Measurements from ENCODE around the gene LIN28A.
A peak's percentile ranks its signal among the peaks of the same experiment; 100 is the strongest.
"Not testable (repeated sequence)": the region's sequence is repeated elsewhere in the genome, so short reads cannot be mapped to it uniquely, and the experiment has no call there.

Gene LIN28A, protein sequence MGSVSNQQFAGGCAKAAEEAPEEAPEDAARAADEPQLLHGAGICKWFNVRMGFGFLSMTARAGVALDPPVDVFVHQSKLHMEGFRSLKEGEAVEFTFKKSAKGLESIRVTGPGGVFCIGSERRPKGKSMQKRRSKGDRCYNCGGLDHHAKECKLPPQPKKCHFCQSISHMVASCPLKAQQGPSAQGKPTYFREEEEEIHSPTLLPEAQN

GRCh38 chr1:26410706-26411623 is at the start of gene LIN28A:
Gene LIN28A (plus strand): TSS chr1:26410817. CDS start chr1:26410892, 75 bp downstream.
- no peak for DNase-seq

DNA sequence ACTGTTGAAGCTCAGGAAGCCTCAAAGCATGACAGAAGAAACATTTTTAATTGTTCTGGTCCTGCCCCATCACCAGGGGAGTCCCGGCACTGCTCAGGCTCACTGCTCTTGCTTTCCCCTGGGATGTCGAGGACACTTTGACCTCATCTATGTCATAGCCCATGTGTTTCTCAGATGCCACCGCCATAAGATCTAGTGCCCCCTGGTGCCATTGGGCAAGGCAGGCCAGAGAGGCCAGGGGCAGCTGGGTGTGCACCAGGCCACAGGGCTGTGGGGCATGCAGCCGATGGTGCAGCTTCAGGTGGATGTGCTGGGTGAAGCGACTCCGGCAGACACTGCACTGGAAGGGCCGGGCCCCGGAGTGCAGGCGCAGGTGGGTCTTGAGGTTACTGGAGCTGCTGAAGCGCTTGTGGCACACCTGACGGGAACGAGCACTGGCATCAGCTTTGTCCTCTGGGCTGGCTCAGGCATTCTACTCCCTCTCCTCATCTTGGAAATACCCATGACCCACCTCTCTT is 49.0 kb upstream of the LIN28A start:
- DNase-seq = no peak

DNA sequence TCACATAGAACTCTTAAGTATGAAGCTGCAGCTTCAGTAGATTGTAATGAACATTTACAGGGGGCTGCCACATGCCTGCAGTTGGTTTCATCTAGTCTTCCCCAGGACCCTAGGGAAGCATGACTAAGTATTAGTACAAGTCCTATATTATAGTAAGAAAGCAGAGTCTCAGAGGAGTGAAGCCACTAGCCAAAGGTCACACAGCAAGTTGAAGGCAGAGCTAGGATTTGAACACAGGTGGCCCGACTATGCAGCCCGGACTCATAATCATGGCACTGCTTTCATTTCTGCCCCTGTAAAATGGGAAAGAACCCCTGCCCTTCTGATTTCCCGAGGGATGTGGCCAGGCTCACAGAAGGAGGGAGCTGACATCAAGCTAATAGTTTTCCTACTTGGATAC is 48.3 kb upstream of the LIN28A start:
- DNase-seq = no peak

DNA sequence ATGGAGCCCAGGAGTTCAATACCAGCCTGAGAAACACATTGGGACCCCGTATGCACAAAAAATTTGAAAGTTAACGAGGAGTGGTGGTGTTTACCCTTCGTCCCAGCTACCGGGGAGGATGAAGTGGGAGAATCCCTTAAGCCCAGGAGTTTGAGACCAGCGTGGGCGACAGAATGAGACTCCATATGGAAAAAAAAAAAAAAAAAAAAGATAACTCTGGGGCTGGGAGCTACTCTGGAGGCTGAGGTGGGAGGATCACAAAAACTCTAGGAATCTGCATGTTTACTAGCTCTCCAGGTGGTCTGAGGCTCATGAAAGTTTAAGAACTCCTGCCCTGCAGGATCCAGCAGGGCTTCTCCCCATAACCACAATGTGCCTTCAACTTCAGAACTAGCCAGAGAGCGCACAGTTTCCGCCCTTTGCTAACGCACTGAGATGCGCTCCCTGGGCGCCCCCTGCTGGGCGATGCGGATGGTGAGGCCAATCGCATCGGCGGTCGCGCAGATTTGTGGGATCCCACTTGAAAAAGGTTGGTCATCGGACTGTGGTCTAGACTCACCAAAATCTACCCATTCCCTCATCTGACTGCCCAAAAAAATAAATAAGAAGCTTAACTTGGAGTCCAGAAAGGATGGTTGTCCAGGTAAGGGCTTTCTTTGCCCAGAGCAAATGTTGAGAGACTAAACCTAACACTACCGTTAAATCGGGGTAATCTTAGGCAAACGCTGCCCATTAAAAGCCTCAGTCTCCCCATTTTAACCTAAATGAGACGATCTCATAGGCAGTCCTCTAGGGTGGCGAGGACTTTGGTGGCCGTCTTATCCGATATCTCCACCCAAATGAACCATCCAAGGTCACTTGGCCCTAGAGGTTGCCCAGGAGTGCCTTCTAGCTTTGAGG is 46.8 kb upstream of the LIN28A start:
- no peak for DNase-seq

- DNase-seq = peak; percentile 65
Measured at GRCh38 chr1:26364956-26365355, 45.7 kb upstream of the LIN28A start.

- no peak for DNase-seq
Measured at GRCh38 chr1:26367441-26367840, 43.2 kb upstream of the LIN28A start.

GRCh38 chr1:26368006-26368405 is 42.6 kb upstream of the LIN28A start:
- no peak for DNase-seq

GRCh38 chr1:26368486-26368885 is 42.1 kb upstream of the LIN28A start:
- DNase-seq = no peak

DNA sequence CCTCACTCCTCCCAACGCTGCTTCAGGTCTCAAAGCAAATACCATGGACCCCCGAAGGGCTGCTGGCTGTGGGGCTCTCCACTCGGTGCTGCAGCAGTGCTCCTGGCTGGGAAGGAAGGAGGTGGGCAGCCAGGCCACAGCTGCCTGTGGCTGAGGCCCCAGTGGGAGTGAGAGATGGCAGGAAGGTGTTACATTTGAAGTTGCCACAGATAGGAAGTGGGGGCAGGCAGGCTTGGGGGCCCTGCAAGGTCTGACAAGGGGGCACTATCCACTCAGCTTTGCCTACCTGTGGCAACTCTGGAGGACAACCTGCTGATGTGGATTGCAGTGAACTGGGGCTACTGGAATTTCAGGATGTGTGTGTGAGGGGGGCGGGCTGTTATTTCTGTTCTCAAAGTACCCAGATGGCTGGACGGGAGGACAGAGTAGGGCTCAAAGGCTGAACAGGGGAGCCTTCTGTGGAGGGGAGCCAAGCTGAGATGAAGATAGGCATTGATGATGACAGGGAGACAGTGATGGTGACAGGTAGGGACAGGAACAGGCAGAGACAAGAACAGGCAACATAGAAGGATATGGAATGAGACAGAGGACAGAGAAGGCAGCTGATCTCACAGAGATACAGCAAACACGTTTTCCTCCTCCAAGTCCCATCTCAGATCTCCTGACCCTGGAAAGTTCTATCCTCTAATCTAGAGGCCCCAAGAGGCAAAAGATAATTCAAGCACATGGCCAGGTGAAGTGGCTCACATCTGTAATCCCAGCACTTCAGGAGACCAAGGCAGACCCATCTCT is 39.8 kb upstream of the LIN28A start:
- DNase-seq = no peak

DNA sequence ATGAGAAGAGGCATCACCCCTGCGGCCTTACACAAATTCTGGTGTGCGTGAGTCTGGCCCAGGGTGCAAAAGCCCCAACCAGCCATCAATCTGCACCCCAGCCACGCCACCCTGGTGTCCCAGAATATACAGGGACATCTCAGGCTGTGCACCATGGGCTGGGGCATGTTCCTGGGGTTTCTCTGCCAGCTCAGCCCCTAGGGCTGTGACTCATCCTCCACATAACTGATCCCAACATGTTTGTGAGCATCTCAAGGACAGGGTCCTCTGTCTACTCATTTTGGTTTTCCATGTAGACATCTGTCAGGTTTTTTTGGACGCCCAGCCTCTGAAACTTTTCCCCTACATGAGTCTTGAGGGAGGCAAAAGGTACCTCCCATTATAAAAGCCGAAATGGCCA is 38.6 kb upstream of the LIN28A start:
- no peak for DNase-seq

- DNase-seq = not testable (repeated sequence)
Measured at GRCh38 chr1:26372611-26373010, 38.0 kb upstream of the LIN28A start, which contains the start of gene ZNF683. Gene ZNF683 (minus strand): TSS chr1:26372750. CDS start chr1:26368571, 4,179 bp downstream.

DNA sequence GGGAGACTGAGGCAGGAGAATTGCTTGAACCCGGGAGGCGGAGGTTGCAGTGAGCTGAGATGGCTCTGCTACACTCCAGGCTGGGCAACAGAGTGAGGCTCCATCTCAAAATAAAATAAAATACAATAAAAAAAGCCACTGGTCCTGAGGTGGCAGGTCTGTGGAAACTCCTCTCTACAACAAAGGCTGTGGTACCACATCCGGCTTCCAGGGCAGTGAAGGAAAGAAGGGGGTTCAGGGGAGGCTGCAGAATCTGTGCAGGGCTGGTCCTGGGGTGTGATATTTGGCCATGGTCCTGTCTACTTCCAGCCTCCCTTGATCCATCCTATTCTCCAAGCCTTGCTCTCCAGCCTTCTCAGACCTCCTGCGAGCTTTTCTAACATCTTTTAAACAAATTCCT is 37.3 kb upstream of the LIN28A start:
- no peak for DNase-seq

DNA sequence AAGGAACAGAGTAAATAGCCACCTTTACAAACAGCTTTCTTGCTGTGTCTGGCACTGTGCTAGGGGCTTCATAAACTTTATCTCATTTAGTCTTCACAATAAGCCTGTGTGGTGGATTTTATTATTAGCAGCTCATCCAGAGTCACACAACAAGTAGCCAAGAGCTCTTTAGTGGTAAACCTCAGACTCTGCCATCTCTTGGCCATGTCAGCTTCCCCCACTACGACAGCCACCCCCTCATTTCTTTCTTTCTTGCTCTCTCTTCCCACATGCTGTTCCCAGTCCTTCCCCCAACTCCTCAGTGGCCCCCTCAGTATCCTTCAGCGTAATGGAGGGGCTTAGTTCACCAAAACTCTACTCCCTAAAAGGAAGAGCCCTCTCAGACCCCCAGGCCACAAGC is 36.8 kb upstream of the LIN28A start:
- no peak for DNase-seq

DNA sequence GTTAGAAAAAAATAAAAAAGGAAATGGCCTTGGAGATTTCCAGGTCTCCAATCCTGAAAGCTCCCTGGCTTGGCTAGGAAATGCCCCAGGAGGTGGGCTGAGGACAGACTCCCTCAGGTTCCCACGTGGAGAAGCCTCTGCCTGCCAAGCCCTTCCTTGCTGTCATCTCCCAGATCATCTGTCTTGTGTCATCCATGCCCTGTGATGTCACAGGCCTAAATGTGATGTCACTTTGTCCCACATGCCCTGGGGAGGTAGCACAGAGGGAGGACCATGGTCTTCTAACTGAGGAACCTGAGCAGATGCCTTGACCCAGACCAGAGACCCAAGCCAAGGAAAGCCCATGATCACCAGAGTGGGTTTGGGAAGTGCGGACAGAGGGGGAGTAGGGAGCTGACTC is 36.3 kb upstream of the LIN28A start:
- not testable (repeated sequence) for DNase-seq

DNA sequence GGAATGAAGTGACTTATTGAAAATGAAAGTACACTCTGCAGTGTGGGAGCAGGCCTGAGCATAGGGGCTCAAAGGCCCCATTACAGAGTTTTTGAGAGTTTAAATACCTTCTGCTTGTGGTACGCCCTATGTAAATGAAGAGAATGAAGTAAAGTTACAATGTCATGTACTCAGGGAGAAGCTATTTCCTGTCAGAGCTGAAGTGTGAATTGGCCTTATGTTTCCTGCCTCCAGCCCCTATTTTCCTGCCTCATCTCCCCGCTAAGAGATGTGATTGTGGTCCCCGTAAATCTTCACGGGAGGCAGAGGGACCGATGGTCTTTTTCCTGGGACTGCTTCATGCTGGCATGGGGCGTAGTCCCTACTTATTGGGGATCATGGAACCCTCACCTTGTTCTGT is 35.5 kb upstream of the LIN28A start:
- DNase-seq = no peak

DNA sequence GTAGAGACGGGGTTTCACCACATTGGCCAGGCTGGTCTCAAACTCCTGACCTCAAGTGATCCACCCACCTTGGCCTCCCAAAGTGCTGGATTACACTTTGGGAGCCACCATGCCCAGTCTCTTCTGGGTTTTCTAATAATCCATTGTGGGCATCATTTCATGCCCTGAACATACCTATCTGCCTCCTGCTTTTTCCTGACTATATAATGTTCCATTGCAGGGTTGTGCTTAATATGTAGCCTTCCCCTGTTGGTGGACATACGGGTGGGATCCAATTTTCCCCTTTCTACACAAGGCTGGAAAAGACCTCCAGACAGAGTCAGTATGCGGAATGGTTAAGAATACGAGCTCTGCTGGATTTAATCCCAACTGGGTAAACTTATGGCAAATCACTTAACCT is 34.6 kb upstream of the LIN28A start:
- no peak for DNase-seq

DNA sequence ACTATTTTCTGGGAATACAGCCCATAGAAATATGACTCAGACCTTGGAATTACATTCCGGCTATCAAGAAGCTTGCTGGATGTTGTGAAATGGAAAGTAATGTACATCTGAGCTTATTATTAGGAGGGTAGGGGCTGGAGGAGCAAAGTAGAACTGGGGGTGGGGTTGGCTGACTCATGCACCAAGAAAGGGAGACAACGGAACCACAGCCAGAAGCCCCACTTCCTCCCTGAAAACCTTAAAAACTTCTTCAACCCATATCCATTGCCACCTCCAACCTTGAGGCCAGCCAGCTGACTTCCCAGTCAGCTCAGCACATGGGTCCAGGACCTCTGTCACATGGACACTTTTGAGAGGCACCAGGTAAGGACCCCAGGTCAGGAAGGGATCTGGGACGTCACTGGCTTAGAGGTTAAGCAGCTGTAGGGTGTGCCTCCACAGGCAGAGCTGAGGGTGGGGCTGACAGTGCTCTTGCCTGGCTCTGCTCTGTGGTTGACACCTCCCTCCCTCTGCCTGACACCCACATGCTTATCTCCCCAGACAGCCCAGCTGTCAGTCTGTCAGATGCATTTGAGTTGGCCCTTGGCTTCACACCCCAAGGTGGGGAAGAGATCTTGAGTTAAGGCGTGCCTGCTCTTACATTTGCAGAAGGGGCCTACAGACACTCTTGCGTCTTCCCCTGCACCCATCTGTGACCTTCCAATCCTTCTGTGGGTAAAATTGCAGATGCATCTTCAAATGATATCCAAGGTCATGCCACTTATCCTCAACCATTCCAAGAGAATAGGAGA is 32.3 kb upstream of the LIN28A start:
- no peak for DNase-seq

- DNase-seq = no peak
Measured at GRCh38 chr1:26378879-26379251, 31.8 kb upstream of the LIN28A start.

- DNase-seq = no peak
Measured at GRCh38 chr1:26384076-26384475, 26.5 kb upstream of the LIN28A start.

- not testable (repeated sequence) for DNase-seq
Measured at GRCh38 chr1:26385063-26385462, 25.6 kb upstream of the LIN28A start.

DNA sequence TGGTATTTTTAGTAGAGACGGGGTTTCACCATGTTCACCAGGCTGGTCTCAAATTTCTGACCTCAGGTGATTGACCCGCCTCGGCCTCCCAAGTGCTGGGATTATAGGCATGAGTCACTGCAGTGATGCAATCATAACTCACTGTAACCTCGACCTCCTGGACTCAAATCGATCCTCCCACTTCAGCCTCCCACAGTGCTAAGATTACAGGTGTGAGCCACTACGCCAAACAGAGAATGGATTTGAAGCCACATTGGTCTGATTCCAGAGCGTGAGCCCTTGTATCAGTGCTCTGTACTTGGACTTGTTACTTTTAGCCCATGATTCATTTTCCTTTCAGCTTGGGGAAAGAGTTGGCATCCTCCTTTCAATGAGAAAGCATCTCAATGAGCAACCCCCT is 23.2 kb upstream of the LIN28A start:
- DNase-seq = no peak

All from DMS79 (cell line).